ENCODE results near the gene DSEL. TPM values are rescaled to one million over a fixed set of nuclear protein-coding genes. Genes with fewer than 3 reads are reported as not detected.

DSEL gene
- total and polyA plus RNA-seq, 2 of the 8 experiments (the other 6 are each of a cell fraction or from before 2014, with no cell fraction given), result 3.0 to 22.8 TPM

DNA sequence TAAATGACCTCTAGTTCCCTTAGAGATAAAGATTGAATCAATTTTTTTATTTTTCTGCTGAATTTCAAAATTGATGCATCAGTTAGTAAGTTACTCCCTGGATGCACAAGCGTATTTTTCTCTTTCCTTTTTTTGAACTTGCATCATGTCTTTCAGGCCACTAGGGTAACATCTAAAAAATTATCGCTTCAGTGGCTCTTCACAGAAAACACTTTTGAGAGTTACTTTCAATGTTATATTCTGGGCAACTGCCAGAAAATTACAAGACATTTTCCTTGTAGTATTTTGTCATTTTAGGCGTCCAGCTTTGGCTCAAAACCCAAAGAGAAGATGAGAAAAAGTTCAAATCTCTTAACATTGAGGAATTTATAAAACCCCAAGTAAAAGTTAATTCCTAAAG, 59.8 kb downstream of the DSEL start:
- Histone ChIP-seq H3K23ac (ENCODE audit: insufficient read length) (no peak overlapping the region), H3K4ac (replicated peaks; ENCODE audit: insufficient read length, low read depth, low read length) (no peak overlapping the region), H4K20me1 (replicated peaks in 1 of 2; ENCODE audit: control insufficient read depth in 1 of 2, insufficient read depth in 2 of 2, low read length in 2 of 2) (no peaks in the 10 kb centered on the region), H2BK5ac (ENCODE audit: low read depth, low read length) (no peak overlapping the region), H4K91ac (replicated peaks; ENCODE audit: insufficient read length, low read length) (no peak overlapping the region), H3K4me3 (ENCODE audit: extremely low read depth in 1 of 4, insufficient read depth in 2 of 4, low read depth in 3 of 4, low read length in 4 of 4) (no peak overlapping the region), H3K23me2 (ENCODE audit: low read depth, low read length) (no peaks in the 10 kb centered on the region), H4K8ac (ENCODE audit: extremely low read depth, insufficient read depth, low read length) (no peak overlapping the region), H3K36me3 (ENCODE audit: control insufficient read depth in 2 of 4, insufficient read depth in 4 of 4, low read length in 3 of 4) (no peaks in the 10 kb centered on the region), H3K79me2 (ENCODE audit: control insufficient read depth in 1 of 2, insufficient read depth in 2 of 2, low read length in 2 of 2) (no peaks in the 10 kb centered on the region), H3K14ac (ENCODE audit: insufficient read length) (no peak overlapping the region), H4K5ac (ENCODE audit: insufficient read length, low read depth, low read length) (no peak overlapping the region), H2AK5ac (ENCODE audit: low read depth, low read length) (no peak overlapping the region), H3K9me3 (ENCODE audit: insufficient read depth in 2 of 2, low read depth in 1 of 2, low read length in 1 of 2) (no peaks in the 10 kb centered on the region), H2BK120ac (replicated peaks; ENCODE audit: low read depth, low read length) (no peak overlapping the region), H3K27me3 (replicated peaks in 1 of 4; ENCODE audit: control insufficient read depth in 3 of 4, extremely low read depth in 1 of 4, insufficient read depth in 3 of 4, low read length in 3 of 4) (no peaks in the 10 kb centered on the region), H3K56ac (replicated peaks; ENCODE audit: insufficient read length, low read depth, low read length) (no peak overlapping the region), H3K79me1 (ENCODE audit: low read depth, low read length) (no peaks in the 10 kb centered on the region), H3K4me1 (replicated peaks in 1 of 4; ENCODE audit: control insufficient read depth in 3 of 4, insufficient read depth in 4 of 4, low read length in 3 of 4) (peaks cover 0 to 3% (median 0%) of the 10 kb centered on the region in 4 experiments; a peak in 1 of 7 replicates), H3K4me2 (ENCODE audit: insufficient read depth in 1 of 2, low read depth in 2 of 2, low read length in 2 of 2) (no peak overlapping the region), H2BK20ac (ENCODE audit: low read length) (no peak overlapping the region), H3K9ac (replicated peaks in 1 of 4; ENCODE audit: extremely low read depth in 1 of 4, low read depth in 3 of 4, low read length in 3 of 4) (no peak overlapping the region), H2BK12ac (ENCODE audit: low read depth, low read length) (no peak overlapping the region), H3K27ac (ENCODE audit: low read depth, low read length) (no peak overlapping the region), H2BK15ac (ENCODE audit: low read length) (no peak overlapping the region), H3K18ac (ENCODE audit: extremely low read depth, low read length) (no peak overlapping the region), H2AFZ (ENCODE audit: low read length) (no peak overlapping the region)
- 88% methylated on average over 3 of the region's 3 CpGs; no CpG with 5 or more reads in 1 of the 2 experiments for WGBS, 2 experiments (ENCODE audit: extremely low coverage in 1 of 2, insufficient coverage in 1 of 2, insufficient read length in 1 of 2, insufficient replicate concordance in 2 of 2, low coverage in 1 of 2, low lambda C conversion rate in 2 of 2, missing lambda C conversion rate in 1 of 2)
- FAIRE-seq (no peak), DNase-seq (ENCODE audit: low read depth in 1 of 2, low spot score in 2 of 2) (no peak)
- POLR2A ChIA-PET (ENCODE audit: partially characterized antibody), result no interaction called here
- no peak for TF ChIP-seq POU5F1 (IDR thresholded peaks at IDR 0.05; ENCODE audit: low read depth, low read length)
- no peak for TF ChIP-seq SP4 (IDR thresholded peaks at IDR 0.05; ENCODE audit: low read length)
- no peak for TF ChIP-seq CHD1 (IDR thresholded peaks at IDR 0.05; ENCODE audit: low read depth, low read length)
- TF ChIP-seq RXRA (IDR thresholded peaks at IDR 0.05; ENCODE audit: insufficient read depth, low read depth, low read length), result no peak
- TF ChIP-seq PHF8 (conservative IDR thresholded peaks at IDR 0.05; ENCODE audit: low read depth, low read length), result no peak
- no peak for TF ChIP-seq HDAC6 (IDR thresholded peaks at IDR 0.05; ENCODE audit: low read depth, low read length)
- no peak for TF ChIP-seq CBX8 (IDR thresholded peaks at IDR 0.05; ENCODE audit: borderline replicate concordance, low read depth, low read length)
- TF ChIP-seq BCL11A (IDR thresholded peaks at IDR 0.05; ENCODE audit: low read depth in 2 of 2, low read length in 2 of 2), result no peak
- TF ChIP-seq RNF2 (IDR thresholded peaks at IDR 0.05; ENCODE audit: borderline replicate concordance, low read depth, low read length, missing control alignments, poor library complexity, severe bottlenecking), result no peak
- no peak for TF ChIP-seq CBX5 (IDR thresholded peaks at IDR 0.05; ENCODE audit: low read depth, low read length)
- no peak for TF ChIP-seq POLR2A (IDR thresholded peaks at IDR 0.05; ENCODE audit: control extremely low read depth in 1 of 2, low read depth in 2 of 2, low read length in 2 of 2)
- no peak for TF ChIP-seq NRF1 (IDR thresholded peaks at IDR 0.05; ENCODE audit: low read depth, low read length)
- TF ChIP-seq JUN (IDR thresholded peaks at IDR 0.05; ENCODE audit: low read depth, low read length), result no peak
- no peak for TF ChIP-seq SP1 (IDR thresholded peaks at IDR 0.05; ENCODE audit: low read depth, low read length)
- TF ChIP-seq SIX5 (IDR thresholded peaks at IDR 0.05; ENCODE audit: low read depth, low read length), result no peak
- CTCF ChIA-PET (ENCODE audit: partially characterized antibody), result interaction anchor here (1.0 kb wide), 1 partner anchor 59 kb away, joined by 3 read pairs; no protein-coding TSS in a partner anchor

Measured in H1 (cell line).